ENCODE data around the gene LPCAT3.

DNA sequence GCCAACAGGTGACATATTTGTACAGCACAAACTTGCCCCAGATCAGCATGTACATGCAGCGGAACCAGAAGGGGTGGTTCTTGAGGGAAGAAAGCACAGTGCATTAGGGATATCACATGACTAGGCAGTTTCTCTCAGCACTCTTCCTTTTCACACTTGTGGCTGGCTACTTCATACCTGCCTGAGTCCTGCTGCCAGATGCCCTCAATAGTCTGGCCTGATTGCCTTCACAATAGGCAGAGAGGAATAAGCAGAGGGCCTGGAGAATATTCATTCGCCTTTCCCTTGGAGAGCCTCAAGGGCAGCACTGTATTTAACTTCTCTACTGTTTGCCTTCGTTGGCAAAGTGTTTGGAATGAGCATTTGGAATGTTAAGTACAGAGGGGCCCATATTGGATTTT lies 39.7 kb downstream of the LPCAT3 start:
- TF ChIP-seq POLR2AphosphoS5 (IDR thresholded peaks at IDR 0.05; ENCODE audit: insufficient read depth in 1 of 2, low read depth in 1 of 2) (no peak), CTCF (IDR thresholded peaks at IDR 0.05) (no peak)
